GM21423 (cell line): ENCODE data around the gene SAV1.

ENCODE experiments used
- ATAC-seq: cut with Tn5 transposase; IDR thresholded peaks from one replicate; pipeline ENCODE4 v1.9.1; 2021; ENCODE audit warnings: mild to moderate bottlenecking, moderate library complexity; ENCODE audit not compliant: unreplicated experiment

The SAV1 gene

DNA sequence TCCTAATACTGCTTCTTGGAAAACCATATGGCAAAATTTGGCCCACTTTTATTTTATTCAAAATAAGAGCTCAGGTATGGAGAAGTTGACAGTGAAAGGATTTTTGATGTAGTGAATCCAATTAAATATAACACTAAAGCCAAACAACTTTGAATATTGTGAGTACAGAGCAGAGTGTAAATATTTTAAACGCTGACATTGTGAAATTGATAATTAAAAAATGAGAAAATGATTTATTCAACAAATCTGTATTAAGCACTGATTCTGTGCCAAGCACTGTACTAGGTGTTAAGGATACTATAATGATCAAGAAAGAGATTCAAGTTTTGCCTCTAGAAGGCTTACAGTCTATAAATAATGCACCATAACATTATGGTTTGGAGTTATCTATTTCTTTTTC lies 57.6 kb downstream of the SAV1 start:
- ATAC-seq, result no peak

DNA sequence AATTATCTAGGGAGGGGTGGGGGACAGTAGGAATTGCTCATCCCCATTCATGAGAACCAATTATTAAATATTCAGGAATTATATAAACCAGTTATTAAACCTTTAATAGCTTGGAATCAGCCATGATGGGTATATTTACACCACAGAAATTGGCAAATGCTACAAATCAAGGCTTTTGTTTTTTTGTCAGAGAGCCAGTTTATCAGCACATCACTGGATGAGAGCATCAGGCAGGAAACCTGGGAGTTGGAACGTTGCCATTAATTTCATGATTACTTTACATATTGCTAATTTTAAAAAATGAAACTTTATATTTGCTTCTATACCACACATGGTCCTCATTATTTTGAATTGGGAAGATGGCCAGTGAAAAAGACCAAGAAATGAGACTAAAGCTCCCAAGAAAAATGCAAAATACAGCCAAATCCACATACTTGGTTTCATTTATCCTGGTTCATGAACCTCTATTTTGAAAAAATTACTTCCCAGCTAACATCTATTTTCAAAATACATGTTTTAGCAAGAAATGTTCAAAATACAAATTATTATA lies 59.7 kb downstream of the SAV1 start:
- ATAC-seq, result no peak

DNA sequence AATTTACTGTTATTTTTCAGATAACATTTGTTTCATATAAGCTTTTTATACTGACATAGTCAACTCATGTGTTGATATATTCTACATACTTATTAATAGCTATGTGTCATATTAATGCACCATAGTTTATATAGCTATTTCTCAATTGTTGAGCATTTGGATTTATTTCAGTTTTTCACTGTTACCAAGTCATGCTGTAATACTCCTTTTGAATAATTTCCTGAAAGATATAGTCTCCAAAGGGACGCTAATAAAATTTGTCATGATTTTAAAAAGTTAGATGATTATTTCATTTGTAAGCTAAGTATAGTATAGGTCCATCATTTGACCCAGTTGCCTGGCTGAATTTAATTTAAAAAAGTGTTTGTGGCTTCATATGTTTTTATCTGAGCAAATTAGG lies 60.3 kb downstream of the SAV1 start:
- ATAC-seq, result no peak

DNA sequence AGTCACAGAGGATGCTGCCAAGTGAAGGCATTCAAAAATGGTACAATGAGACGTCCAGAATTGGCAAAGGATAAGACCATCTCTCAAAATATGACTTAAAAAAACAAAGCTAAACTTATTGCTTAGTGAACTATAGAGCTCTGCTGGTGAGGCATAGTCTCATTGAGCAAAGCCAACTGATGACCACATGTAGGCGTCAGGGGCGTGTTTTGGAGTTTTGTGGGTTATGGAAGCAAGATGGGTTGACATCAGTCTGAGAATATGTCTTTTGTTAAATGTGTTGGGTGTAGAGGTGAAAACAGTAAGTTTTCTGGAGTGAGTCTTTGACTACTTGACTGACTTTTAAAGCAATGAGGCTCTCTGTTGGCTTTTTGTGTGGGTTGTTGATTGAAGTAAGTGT lies 60.9 kb downstream of the SAV1 start:
- no peak for ATAC-seq

DNA sequence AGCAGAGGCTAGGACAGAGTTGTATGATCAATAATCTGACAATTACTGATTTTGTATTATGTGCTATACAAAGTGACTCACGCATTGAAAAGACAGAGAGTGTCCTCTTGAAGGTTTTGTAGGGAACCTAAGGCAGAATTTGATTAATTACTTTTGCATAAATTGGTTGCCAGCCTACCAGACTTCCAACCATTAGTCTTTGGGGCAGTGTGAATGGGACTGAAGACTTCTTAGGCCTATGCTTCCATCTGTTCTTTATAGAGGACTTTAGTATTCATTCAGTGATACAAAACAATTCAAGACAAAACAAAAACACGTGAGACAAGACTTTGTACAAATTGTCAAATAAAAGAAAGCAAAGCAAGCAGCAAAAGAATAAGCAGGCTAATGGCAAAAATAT lies 61.6 kb downstream of the SAV1 start:
- no peak for ATAC-seq

DNA sequence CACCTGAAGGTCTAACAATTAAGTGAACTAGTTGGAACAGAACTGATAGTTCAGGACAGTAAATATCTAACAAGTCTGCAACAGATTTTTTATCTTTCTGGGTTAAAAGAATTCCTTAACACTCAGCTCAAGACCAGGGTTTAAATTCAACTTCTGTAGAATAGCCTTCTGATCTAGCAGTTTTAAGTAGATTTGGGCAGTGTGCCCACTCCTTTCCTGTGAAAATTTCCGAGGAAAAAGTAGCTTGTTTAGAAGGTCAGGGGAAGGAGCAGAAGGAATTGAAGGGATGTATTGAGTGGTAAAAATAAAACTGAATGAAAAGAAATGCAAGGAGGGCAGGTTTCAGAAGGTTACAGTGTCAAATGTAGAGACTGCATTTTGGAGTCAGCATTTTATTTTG lies 62.3 kb downstream of the SAV1 start:
- ATAC-seq, result no peak

DNA sequence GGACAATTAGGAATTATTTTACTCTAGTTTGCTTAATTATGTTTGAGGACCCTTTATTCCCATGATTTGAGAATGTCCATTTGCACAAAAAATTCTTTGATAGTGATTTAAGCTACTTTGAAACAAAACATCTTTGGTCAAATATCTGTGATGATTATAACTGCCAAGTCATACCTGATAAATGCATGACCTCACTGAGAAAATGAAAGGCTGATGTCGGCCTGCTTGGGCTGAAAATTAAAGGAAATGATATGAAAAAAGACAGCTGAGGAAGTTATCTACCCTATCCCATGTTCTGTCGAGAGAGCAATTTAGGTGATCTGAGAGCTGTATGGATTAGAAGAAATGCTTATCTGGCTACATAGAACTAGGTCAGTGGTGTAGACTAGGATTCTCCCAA lies 64.5 kb downstream of the SAV1 start:
- ATAC-seq, result no peak

DNA sequence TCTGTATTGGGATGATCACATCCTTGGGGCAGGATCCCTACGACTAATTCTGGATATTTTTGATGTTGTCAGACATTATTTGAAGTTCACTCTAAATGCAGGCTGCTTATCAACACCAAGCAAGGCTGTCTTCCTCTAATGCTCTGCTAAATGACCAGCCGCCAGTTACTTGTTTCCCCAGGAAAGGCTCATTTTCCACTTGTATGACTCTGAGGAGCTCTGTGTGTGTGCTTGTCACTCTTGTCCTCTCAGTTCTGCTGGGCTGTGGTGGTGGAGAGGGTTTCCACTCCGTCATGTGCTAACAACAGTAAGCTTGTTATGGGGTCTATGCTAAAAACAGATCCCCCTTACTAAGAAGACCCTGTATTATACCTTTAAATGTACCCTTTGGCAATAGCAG lies 66.1 kb downstream of the SAV1 start:
- ATAC-seq, result no peak

DNA sequence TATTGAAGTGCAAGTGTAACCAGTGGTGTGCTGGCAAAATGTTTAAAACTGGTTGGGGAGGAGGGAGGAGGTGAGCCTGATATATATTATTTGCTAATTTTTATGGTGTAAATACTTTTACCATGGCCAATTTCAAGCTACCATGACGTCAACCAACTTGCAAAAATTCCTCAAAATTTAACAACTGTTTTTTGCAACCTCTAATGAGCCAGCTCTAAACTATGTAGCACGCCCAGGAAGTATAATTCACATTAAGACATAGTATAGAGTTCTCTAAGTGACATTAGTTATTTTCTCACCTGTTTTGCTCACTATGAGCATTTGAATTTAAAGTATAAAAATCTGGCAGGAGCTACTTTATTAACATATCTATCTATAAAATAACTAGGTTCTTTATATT lies 66.7 kb downstream of the SAV1 start:
- no peak for ATAC-seq

DNA sequence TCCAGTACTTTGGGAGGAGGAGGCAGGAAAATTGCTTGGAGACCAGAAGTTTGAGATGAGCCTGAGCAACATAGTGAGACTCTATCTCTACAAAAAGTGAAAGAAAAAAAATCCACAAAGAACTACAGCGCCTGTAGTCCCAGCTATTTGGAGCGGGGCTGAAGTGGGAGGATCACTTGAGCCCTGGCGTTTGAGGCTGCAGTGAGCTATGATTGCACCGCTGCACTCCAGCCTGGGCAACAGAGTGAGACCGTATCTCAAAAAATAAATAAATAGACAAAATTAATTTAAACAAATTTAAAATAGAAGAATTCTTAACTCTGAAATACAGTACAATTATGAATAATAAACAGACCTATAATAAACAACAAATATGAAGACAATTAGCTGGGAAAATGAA lies 67.3 kb downstream of the SAV1 start:
- no peak for ATAC-seq

DNA sequence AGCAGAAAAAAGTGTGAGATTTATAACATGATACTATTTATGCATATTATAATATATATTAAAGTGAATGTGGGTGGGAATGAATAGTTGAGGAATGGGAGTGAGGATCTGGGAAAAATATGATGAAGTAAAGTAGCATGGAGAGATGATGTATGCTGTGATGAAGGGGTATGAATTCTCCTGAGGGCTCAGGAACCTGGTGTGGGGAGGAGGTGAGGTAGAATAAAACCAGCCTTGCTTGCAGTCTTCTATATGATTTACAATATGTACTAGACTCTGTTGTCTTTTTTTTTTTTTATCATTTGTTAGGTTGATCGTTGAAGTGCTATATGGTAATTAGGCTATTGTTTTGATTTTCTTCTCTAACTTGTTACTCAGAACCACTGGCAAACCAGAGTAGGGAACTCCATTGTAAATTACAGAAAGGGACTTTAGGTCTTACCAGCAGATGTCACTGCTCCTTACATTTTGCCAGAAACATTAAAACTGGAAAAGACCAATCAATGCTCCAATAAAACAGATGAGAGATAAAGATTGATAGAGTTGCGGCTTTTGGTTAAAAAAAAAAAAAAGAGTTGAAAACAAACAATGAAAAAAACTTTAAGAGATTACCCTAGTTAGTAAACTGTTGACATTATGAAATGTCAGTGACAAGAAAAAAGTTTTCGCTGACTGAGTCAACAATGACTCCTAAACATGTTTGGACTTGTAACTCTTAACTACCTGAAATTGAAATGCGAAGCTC lies 68.2 kb downstream of the SAV1 start:
- ATAC-seq, result no peak

DNA sequence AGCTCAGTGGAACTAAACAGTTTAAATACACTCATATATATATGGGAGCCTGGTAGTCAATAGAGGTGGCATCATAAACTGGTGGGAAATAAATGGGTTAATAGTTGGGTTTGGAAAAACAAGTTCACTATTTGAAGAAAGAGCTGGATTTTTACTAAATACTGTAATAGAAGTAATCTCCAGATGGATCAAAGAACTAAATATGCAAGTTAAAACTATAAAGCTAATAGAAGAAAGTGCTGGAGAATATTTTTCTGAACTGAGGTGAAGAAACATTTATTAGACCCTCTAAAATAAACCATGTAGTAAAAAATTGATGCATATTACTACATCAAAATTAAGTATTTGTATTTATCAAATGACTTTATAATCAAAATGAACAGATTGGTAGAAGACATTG lies 69.3 kb downstream of the SAV1 start:
- ATAC-seq, result no peak

DNA sequence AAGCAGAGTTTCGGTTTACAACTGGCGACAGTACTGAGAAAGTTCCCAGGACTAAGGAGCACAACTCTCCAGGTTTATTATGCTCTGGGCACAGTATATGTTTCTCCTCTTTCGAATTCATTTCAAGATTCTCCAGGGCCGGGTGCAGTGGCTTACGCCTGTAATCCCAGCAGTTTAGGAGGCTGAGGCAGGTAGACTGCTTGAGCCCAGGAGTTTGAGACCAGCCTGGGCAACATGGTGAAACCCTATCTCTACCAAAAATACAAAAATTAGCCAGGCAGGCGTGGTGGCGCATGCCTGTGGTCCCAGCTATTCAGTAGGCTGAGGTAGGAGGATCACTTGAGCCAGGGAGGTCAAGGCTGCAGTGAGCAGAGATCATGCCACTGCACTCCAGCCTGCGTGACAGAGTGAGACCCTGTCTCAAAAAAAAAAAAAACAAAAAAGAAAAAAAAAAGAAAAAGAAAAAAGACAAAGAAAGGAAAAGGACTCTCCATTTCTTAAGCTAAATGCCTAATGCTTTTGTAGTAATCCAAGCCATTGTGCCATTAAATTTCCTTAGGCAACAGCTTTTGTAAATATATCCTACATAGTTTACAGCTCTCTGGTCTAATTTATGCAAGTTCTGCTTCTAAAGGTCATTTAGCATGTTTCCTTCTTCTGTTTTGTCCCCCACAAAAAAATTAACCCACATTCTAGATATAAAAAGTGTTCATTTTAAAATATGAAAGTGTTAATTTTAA lies 73.4 kb downstream of the SAV1 start:
- no peak for ATAC-seq

DNA sequence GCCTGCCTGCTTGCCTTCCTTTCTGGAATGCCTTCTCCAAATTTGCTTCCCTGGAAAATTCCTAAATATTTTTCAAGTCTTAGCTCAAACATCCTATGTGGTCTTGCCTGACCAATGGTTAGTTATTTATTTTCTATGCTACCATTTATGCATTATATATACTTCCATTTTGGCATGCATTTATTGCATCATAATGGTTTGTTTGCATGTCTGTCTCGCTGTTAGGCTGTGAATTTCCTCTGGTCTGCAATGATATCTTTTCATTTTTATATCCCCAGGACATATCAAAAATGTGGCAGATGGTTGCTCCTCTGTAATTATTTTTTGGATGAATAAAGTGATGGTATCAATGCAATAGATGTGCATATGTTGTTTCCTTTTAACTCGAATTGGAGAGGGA lies 77.6 kb downstream of the SAV1 start:
- ATAC-seq, result no peak
